ENCODE results near the gene CMIP.

The CMIP gene

GRCh38 chr16:81698310-81698641, 253.7 kb downstream of the CMIP start:
- no peak overlapping the region for H2AFZ ChIP-seq (ENCODE audit: low read depth, low read length)
- H3K79me2 ChIP-seq (ENCODE audit: insufficient read depth, low read length): no peaks in the 10 kb centered on the region
- no peak for TF ChIP-seq EZH2 (IDR thresholded peaks at IDR 0.05; ENCODE audit: borderline replicate concordance, low read depth, low read length, severe bottlenecking)
- TF ChIP-seq, protein P1, sequence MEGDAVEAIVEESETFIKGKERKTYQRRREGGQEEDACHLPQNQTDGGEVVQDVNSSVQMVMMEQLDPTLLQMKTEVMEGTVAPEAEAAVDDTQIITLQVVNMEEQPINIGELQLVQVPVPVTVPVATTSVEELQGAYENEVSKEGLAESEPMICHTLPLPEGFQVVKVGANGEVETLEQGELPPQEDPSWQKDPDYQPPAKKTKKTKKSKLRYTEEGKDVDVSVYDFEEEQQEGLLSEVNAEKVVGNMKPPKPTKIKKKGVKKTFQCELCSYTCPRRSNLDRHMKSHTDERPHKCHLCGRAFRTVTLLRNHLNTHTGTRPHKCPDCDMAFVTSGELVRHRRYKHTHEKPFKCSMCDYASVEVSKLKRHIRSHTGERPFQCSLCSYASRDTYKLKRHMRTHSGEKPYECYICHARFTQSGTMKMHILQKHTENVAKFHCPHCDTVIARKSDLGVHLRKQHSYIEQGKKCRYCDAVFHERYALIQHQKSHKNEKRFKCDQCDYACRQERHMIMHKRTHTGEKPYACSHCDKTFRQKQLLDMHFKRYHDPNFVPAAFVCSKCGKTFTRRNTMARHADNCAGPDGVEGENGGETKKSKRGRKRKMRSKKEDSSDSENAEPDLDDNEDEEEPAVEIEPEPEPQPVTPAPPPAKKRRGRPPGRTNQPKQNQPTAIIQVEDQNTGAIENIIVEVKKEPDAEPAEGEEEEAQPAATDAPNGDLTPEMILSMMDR (IDR thresholded peaks at IDR 0.05; ENCODE audit: borderline replicate concordance, extremely low read depth, low read length, poor library complexity, severe bottlenecking): no peak
- no peak for ATAC-seq (ENCODE audit: insufficient read depth, low read depth)
- H3K9ac ChIP-seq (ENCODE audit: low read depth, low read length): no peak overlapping the region
- no peaks in the 10 kb centered on the region for H3K4me1 ChIP-seq (ENCODE audit: insufficient read depth, low read length)
- no peak overlapping the region for H3K4me2 ChIP-seq (ENCODE audit: insufficient read depth, low read length)
- H3K4me3 ChIP-seq (ENCODE audit: low read depth in 1 of 2, low read length in 2 of 2): no peak overlapping the region
- peaks cover 8% of the 10 kb centered on the region; the same call in 1 of the 2 replicates for H4K20me1 ChIP-seq (ENCODE audit: insufficient read depth, low read length)
- no peak overlapping the region for H3K27ac ChIP-seq (ENCODE audit: low read length)
- H3K9me3 ChIP-seq (ENCODE audit: insufficient read depth, low read length, severe bottlenecking): no peaks in the 10 kb centered on the region
- DNase-seq: no peak
- H3K27me3 ChIP-seq (ENCODE audit: insufficient read depth, low read length, poor library complexity): no peaks in the 10 kb centered on the region
- H3K36me3 ChIP-seq (ENCODE audit: insufficient read depth, low read length): peaks cover 95% of the 10 kb centered on the region

- no peaks in the 10 kb centered on the region for H3K27me3 ChIP-seq (ENCODE audit: insufficient read depth, low read length, poor library complexity)
- no peaks in the 10 kb centered on the region for H3K79me2 ChIP-seq (ENCODE audit: insufficient read depth, low read length)
- no peaks in the 10 kb centered on the region for H3K4me1 ChIP-seq (ENCODE audit: insufficient read depth, low read length)
- H3K27ac ChIP-seq (ENCODE audit: low read length): no peak overlapping the region
- peaks cover 89% of the 10 kb centered on the region for H3K36me3 ChIP-seq (ENCODE audit: insufficient read depth, low read length)
- no peak for TF ChIP-seq EZH2 (IDR thresholded peaks at IDR 0.05; ENCODE audit: borderline replicate concordance, low read depth, low read length, severe bottlenecking)
- TF ChIP-seq, protein P1 (IDR thresholded peaks at IDR 0.05; ENCODE audit: borderline replicate concordance, extremely low read depth, low read length, poor library complexity, severe bottlenecking): no peak
- DNase-seq (no peak), ATAC-seq (ENCODE audit: insufficient read depth, low read depth) (no peak)
- no peak overlapping the region for H3K4me3 ChIP-seq (ENCODE audit: low read depth in 1 of 2, low read length in 2 of 2)
- H3K4me2 ChIP-seq (ENCODE audit: insufficient read depth, low read length): no peak overlapping the region
- no peaks in the 10 kb centered on the region for H3K9me3 ChIP-seq (ENCODE audit: insufficient read depth, low read length, severe bottlenecking)
- no peak overlapping the region for H2AFZ ChIP-seq (ENCODE audit: low read depth, low read length)
- H3K9ac ChIP-seq (ENCODE audit: low read depth, low read length): no peak overlapping the region
- H4K20me1 ChIP-seq (ENCODE audit: insufficient read depth, low read length): 0 out of 2 replicates have a peak, but pooled peaks cover 4% of the 10 kb centered on the region
Observed at GRCh38 chr16:81699596-81699995, 255.0 kb downstream of the CMIP start.

DNA sequence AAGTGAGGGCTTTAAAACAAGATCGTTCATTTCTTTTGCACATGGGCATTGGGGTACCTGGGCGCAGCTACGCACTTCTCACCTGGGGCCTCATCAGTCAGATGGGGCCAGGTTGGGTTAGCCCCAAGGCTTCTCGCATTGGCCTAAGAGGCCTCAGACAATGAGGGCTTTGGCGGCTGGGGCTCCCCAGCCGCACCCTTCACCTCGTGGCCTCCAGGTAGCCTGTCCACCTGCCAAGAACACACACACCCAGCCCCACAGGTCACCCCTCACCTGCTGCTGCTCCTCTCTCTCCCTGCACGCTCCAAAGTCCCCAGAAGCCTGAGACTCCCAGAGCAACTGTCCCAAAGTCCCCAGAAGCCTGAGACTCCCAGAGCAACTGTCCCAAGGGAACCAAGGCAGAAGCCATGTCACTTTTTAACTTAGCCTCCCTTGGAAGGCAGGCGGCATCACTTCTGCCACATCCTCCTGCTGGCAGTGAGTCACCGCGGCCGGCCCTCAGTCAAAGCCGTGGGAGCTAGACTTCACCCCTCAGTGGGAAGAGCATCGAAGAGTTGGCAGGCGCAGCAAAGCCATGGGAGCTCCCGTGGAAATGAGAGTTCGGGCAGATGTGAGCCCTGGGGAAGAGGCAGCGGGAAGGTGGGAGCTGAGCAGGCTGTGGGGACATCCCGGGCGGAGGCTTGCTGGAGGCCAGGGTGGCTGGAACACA, 255.6 kb downstream of the CMIP start:
- Histone ChIP-seq H3K4me3 (ENCODE audit: low read depth in 1 of 2, low read length in 2 of 2) (no peak overlapping the region), H3K27ac (ENCODE audit: low read length) (no peak overlapping the region), H3K9ac (ENCODE audit: low read depth, low read length) (no peak overlapping the region), H3K4me2 (ENCODE audit: insufficient read depth, low read length) (no peak overlapping the region), H3K36me3 (ENCODE audit: insufficient read depth, low read length) (peaks cover 90% of the 10 kb centered on the region), H4K20me1 (ENCODE audit: insufficient read depth, low read length) (0 out of 2 replicates have a peak, but pooled peaks cover 4% of the 10 kb centered on the region), H3K27me3 (ENCODE audit: insufficient read depth, low read length, poor library complexity) (no peaks in the 10 kb centered on the region), H3K9me3 (ENCODE audit: insufficient read depth, low read length, severe bottlenecking) (no peaks in the 10 kb centered on the region), H3K79me2 (ENCODE audit: insufficient read depth, low read length) (no peaks in the 10 kb centered on the region), H2AFZ (ENCODE audit: low read depth, low read length) (no peak overlapping the region), H3K4me1 (ENCODE audit: insufficient read depth, low read length) (no peaks in the 10 kb centered on the region)
- TF ChIP-seq EZH2 (IDR thresholded peaks at IDR 0.05; ENCODE audit: borderline replicate concordance, low read depth, low read length, severe bottlenecking): no peak
- TF ChIP-seq, protein P1 (IDR thresholded peaks at IDR 0.05; ENCODE audit: borderline replicate concordance, extremely low read depth, low read length, poor library complexity, severe bottlenecking): no peak
- ATAC-seq (ENCODE audit: insufficient read depth, low read depth) (no peak), DNase-seq (no peak)
